Endothelial cell of umbilical vein (primary cell): ENCODE results near the gene TP53TG3.
"Not testable (repeated sequence)": the region's sequence is repeated elsewhere in the genome, so short reads cannot be mapped to it uniquely, and the experiment has no call there.

Source experiments
- EZH2 ChIP-seq: IDR thresholded peaks from 2 replicates; pipeline ENCODE4 v1.6.1; 2012; ENCODE audit warnings: borderline replicate concordance, low read depth, mild to moderate bottlenecking, moderate library complexity, low read length, inconsistent platforms; ENCODE audit not compliant: severe bottlenecking
- JUN ChIP-seq: IDR thresholded peaks from 2 replicates; pipeline ENCODE4 v1.6.1; 2011; ENCODE audit warnings: borderline replicate concordance, low read depth; ENCODE audit not compliant: insufficient read length, insufficient read depth
- POLR2A ChIP-seq: IDR thresholded peaks from 2 replicates; pipeline ENCODE4 v1.6.1; 2012; ENCODE audit warnings: low read depth, mild to moderate bottlenecking, control low read depth, low read length
- TF ChIP-seq, protein P1 (sequence below), 2 donors: IDR thresholded peaks; 1 replicate in 1 of 2; 2 replicates in 1 of 2; pipeline ENCODE4 v1.5.1; 2011; ENCODE audit warnings: low read length in 2 of 2, mild to moderate bottlenecking in 2 of 2, moderate library complexity in 2 of 2, control low read depth in 1 of 2, inconsistent platforms in 1 of 2, low read depth in 1 of 2; ENCODE audit not compliant: insufficient read depth in 1 of 2; ENCODE audit errors: extremely low read depth in 1 of 2
- TF ChIP-seq, protein P2 (sequence below): IDR thresholded peaks from 2 replicates; pipeline ENCODE4 v1.6.1; 2011; ENCODE audit not compliant: insufficient read depth, insufficient read length

DNA sequence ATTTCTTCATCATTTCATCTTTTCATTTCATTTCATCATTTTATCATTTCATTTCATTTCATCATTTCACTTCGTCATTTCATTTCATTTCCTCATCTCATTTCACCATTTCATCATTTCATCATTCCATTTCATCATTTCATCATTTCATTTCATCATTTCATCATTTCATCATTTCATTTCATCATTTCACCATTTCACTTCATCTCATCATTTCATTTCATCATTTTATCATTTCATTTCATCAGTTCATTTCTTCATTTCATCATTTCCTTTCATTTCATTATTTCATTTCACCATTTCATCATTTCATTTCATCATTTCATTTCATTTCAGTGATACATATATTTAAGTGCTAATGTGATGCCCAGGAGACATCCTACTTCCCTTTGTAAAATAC, 28.4 kb downstream of the TP53TG3 start:
- not testable (repeated sequence) for TF ChIP-seq JUN, EZH2, POLR2A
- TF ChIP-seq, protein P1, sequence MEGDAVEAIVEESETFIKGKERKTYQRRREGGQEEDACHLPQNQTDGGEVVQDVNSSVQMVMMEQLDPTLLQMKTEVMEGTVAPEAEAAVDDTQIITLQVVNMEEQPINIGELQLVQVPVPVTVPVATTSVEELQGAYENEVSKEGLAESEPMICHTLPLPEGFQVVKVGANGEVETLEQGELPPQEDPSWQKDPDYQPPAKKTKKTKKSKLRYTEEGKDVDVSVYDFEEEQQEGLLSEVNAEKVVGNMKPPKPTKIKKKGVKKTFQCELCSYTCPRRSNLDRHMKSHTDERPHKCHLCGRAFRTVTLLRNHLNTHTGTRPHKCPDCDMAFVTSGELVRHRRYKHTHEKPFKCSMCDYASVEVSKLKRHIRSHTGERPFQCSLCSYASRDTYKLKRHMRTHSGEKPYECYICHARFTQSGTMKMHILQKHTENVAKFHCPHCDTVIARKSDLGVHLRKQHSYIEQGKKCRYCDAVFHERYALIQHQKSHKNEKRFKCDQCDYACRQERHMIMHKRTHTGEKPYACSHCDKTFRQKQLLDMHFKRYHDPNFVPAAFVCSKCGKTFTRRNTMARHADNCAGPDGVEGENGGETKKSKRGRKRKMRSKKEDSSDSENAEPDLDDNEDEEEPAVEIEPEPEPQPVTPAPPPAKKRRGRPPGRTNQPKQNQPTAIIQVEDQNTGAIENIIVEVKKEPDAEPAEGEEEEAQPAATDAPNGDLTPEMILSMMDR (IDR thresholded peaks at IDR 0.05; ENCODE audit: extremely low read depth in 1 of 2, insufficient read depth in 1 of 2, low read depth in 1 of 2, low read length in 2 of 2) = not testable (repeated sequence)
- TF ChIP-seq, protein P2, sequence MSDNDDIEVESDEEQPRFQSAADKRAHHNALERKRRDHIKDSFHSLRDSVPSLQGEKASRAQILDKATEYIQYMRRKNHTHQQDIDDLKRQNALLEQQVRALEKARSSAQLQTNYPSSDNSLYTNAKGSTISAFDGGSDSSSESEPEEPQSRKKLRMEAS = not testable (repeated sequence)
